Measurements from ENCODE around the gene JAK3. TPM values are rescaled to one million over a fixed set of nuclear protein-coding genes. Genes with fewer than 3 reads are reported as not detected.
A peak's percentile ranks its signal among the peaks of the same experiment; 100 is the strongest.
"Not testable (repeated sequence)": the region's sequence is repeated elsewhere in the genome, so short reads cannot be mapped to it uniquely, and the experiment has no call there.

Gene JAK3
- 0.23 and 0.31 TPM in 2 replicates for total RNA-seq (2014; rRNA removed; shearing (Covaris generic))

DNA sequence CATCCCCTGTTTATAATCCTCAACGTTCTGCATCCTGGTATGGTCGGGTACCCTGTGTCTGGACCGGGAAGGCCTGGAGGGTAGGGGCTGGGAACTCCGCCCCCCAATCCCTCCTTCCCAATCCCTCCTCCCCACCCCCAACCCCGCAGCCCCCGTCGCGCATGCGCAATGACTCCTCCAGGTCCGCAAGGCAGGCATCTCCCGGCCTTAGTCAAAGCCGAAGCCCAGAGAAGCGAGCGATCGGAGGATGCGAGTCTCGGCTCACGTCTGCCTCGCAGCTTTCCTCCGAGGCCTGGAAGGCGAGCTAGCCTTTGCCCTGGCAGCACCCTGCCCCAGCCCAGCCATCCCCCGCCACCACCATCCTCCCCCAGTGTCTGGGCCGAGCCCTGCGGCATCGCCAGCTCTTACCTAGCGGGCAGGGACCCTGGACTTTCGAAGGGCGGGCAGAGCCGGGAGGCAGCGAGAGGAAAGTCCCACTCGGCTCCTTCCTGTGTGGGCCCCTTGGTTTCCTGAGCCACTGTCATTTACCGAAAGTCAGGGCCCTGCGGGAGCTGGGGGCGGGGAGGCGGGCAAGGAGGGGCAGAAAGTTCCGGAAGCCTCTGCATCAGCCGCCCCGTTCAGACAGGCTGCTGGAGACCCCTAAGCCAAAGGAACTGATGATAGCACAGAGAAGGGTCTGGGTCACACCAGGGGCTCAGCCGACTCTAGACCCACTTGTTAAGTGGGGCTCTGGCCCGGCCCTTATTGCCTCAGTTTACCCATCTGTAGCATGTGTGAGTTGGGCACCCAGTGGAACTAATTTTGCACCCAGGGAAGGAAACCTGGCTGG, at the start of gene JAK3:
Gene JAK3 (minus strand): TSS at position 445 of the 829 bp plus-strand sequence. CDS start 3,565 bp downstream, outside the sequence.
- no peak for DNase-seq (ENCODE audit: low spot score)

DNA sequence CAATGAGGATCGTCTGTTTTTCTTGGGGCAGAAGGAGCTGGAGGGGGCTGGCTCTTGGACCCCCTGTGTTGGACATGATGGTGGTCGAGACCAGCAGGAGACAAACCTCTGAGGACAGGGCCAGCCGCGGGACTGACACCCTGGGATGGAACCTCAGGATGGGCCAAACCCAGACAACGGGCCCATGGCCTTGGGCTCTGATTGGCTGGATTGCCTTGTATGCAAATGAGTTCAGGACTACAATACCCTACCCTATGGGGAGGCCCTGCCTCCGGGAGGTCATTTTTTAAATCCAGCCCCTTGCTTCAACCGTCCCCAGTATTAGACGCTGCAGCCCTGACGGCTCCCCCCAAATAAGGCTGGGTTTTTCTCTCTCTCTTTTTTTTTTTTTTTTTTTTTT, 46.0 kb upstream of the JAK3 start:
- DNase-seq (ENCODE audit: low spot score) = no peak

- DNase-seq (ENCODE audit: low spot score) = peak; percentile 44
Observed at GRCh38 chr19:17889609-17890214, 41.9 kb upstream of the JAK3 start.

DNA sequence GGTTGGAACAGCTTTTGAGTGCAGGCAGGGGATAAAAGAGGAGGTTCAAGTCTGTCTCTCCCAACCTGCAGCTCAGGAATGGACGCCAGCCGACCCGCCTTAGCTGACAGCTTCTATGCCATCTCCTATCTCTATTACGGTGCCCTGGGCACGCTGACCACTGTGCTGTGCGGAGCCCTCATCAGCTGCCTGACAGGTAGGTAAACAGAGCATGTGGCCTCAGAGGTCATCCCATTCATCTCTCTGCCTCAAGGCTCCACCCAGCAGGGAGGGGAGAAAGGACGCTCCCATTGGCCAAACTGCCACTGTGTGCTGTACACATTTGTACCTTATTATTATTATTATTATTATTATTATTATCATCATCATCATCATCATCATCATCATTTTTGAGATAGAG, 40.5 kb upstream of the JAK3 start:
- no peak for DNase-seq (ENCODE audit: low spot score)

DNA sequence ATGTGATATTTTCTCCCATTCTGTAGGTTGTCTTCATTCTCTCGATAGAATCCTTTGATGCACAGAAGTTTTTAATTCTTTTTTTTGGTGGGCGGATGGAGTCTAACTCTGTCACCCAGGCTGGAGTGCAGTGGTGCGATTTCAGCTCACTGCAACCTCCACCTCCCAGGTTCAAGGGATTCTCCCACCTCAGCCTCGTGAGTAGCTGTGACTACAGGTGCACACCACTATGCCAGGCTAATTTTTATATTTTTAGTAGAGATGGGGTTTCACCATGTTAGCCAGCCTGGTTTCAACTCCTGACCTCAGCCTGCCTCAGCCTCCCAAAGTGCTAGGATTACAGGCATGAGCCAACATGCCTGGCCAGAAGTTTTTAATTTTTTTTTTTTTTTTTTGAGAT, 39.4 kb upstream of the JAK3 start:
- not testable (repeated sequence) for DNase-seq (ENCODE audit: low spot score)

DNA sequence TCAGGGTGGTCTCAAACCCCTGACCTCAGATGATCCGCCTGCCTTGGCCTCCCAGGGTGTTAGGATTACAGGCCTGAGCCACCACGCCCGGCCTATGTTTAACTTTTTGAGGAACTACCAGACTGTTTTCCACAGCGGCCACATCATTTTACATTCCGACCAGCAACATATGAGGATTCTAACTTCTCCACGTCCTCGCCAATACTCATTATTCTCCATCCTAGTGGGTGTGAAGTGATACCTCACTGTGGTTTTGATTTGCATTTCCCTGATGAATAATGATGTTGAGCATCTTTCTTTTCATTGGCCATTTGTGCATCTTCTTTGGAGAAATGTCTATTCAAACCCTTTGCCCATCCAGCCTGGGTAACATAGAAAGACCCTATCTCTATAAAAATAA, 38.7 kb upstream of the JAK3 start:
- DNase-seq (ENCODE audit: low spot score) = no peak

DNA sequence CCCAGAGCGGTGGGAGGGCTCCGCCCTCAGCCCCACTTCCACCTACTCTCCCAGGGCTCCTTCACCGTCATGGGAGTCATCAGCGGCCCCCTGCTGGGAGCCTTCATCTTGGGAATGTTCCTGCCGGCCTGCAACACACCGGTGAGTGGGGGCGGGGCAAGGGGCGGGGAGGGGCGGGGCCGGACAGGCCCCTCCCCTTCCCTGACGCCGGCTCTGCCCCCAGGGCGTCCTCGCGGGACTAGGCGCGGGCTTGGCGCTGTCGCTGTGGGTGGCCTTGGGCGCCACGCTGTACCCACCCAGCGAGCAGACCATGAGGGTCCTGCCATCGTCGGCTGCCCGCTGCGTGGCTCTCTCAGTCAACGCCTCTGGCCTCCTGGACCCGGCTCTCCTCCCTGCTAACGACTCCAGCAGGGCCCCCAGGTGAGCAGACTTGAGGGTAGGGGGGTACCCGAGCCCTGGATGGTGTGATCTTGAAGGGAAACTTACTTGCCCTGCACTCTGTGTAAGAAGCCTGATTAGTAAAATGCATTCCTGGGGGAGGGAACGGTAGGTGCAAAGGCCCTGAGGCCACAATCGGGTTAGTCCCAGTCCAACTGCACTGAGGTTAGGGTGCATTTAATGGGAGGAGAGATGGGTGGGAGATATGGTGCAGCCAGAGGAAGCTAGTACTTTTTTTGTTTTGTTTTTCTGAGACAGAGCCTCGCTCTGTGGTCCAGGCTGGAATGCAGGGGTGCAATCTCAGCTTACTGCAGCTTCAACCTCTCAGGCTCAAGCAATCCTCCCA, 36.0 kb upstream of the JAK3 start:
- DNase-seq (ENCODE audit: low spot score) = no peak

DNA sequence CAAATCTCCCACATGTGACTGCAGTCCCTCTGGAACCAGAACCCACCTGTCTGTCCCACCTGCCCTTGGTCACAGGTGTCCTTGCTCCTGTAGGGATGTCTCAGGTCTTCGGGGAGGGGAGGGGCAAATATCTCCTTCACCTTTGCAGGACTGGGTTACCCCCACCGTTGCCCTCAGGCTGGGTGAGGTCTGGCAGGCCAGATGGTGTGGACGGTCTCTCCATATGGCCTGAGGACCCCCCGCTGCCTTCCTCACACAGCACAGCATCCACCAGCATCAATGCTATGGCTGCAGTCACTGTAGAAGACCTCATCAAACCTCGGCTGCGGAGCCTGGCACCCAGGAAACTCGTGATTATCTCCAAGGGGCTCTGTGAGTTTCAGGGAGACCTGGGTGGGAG, 33.9 kb upstream of the JAK3 start:
- DNase-seq (ENCODE audit: low spot score) = no peak

- DNase-seq (ENCODE audit: low spot score) = no peak
Observed at GRCh38 chr19:17879466-17879865, 31.7 kb upstream of the JAK3 start.

DNA sequence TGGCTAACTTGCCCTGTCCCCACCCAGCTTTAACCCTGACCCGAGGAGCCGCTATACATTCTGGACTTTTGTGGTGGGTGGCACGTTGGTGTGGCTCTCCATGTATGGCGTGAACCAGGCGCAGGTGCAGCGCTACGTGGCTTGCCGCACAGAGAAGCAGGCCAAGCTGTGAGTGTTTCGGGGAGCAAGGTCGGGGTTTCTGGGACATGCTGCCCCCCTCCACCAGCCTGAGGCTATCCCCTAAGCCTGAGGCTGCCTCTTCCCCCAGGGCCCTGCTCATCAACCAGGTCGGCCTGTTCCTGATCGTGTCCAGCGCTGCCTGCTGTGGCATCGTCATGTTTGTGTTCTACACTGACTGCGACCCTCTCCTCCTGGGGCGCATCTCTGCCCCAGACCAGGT, 29.9 kb upstream of the JAK3 start:
- no peak for DNase-seq (ENCODE audit: low spot score)

DNA sequence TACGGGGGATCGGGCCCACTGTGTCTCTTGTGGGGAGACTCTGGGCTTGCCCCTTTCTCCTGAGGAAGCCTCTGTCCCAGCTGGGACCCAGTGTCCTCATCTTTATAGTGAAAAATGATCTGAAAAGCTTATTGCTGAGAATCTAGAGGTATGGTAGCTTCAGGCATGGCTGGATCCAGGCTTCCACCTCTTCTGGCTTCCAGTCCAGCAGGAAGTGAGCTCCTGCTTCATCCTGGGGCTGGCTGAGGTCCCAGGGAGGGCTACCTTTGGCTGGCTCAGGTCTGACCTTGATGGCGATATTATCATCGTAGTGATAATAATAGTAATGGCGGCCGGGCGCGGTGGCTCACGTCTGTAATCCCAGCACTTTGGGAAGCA, 27.0 kb upstream of the JAK3 start:
- no peak for DNase-seq (ENCODE audit: low spot score)

DNA sequence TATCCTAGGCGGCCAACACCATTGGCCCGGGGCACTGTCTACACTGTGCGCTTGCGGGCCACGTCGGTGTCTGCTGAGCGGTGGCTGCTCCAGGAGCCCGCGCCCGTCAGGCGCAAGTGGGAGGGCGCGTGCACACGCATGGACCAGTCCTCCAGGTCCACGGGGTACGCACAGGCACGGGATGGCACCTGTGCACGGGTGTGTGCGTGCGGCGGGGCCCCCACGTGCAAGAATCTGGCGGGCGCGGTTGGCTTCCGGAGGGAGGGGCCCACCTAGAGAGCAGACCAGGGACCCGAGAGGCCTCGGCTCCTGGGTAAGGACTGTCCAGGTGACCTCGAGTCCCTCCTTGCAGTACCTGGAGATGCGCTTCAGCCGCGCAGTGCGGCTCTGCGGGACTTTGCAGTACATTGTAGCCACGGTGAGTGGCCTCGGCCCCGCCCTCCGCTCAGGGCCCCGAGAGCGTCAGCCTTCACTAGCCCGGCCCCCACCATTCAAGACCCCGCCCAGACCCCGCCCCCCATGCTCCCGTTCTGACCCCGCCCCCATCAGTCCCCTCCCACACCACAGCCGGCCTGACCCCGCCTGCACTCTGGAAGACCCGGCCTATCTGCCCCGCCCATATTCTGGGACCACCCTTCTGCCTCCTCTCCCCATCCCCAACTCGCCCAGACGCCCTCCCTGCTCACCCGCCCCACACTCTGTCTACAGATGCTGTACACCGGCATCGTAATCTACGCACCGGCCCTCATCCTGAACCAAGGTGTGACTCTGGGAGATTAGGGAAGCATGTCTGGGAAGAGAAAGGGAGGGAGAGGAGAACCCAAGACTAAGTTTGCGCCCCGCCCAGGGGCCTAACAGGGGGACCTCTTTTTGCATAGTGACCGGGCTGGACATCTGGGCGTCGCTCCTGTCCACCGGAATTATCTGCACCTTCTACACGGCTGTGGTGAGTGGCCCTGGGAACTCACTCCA, 26.3 kb upstream of the JAK3 start:
- no peak for DNase-seq (ENCODE audit: low spot score)

DNA sequence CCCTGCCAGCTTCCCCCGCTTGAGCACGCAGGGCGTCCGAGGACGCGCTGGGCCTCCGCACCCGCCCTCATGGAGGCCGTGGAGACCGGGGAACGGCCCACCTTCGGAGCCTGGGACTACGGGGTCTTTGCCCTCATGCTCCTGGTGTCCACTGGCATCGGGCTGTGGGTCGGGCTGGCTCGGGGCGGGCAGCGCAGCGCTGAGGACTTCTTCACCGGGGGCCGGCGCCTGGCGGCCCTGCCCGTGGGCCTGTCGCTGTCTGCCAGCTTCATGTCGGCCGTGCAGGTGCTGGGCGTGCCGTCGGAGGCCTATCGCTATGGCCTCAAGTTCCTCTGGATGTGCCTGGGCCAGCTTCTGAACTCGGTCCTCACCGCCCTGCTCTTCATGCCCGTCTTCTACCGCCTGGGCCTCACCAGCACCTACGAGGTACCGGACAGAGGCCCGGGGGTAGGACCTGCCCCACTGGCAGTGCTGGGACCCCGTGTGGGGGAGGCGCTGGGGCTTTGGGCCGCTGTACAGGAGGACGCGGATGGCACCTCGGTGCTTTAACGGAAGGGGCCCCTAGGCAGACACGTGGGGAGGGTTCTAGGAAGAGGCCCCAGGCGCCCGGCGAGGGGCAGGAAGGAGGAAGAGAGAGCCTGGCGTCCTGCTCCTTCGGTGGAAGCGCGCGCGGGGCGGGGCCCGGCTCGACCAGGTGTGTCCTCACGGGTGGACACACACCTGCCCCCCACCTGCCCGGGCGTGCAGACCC, 24.6 kb upstream of the JAK3 start:
- DNase-seq (ENCODE audit: low spot score) = no peak

DNA sequence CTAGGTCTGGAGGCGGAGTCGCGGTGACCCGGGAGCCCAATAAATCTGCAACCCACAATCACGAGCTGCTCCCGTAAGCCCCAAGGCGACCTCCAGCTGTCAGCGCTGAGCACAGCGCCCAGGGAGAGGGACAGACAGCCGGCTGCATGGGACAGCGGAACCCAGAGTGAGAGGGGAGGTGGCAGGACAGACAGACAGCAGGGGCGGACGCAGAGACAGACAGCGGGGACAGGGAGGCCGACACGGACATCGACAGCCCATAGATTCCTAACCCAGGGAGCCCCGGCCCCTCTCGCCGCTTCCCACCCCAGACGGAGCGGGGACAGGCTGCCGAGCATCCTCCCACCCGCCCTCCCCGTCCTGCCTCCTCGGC, 24.1 kb upstream of the JAK3 start, which contains the start of gene SLC5A5:
Gene SLC5A5 (plus strand): TSS at position 68 of the 373 bp plus-strand sequence. CDS start 375 bp downstream, outside the sequence.
- DNase-seq (ENCODE audit: low spot score) = no peak

DNA sequence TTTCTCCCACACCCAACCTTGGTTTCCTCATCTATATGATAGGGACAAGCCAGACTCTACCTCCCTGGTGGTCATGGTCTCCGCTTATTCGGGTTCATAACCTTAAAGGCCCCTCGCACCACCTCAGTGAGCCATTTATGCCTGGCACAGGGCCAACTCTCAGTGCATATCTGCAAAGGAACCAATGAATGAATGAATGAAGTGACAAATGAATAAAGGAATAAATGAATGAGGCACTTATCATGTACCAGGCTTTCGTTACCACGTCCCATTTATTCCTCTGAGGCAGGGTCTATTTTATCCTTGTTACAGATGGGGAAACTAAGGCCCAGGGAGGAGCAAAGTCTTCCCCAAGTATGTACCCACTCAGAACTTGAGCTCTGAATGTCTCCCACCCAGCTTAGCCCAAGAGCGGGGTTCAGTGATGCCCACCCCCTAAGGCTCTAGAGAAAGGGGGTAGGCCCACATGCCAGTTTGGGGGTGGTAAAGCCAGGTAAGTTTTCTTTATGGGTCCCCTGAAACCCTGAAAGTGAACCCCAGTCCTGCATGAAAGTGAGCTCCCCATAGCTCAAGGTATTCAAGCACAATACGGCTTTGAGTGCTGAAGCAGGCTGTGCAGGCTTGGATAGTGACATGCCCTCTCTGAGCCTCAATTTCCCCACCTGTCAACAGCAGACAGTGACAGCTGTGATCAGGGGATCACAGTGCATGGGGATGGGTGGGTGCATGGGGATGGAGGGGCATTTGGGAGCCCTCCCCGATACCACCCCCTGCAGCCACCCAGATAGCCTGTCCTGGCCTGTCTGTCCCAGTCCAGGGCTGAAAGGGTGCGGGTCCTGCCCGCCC, 23.5 kb upstream of the JAK3 start:
- DNase-seq (ENCODE audit: low spot score) = no peak

- DNase-seq (ENCODE audit: low spot score) = no peak
Observed at GRCh38 chr19:17869114-17869608, 21.4 kb upstream of the JAK3 start.

DNA sequence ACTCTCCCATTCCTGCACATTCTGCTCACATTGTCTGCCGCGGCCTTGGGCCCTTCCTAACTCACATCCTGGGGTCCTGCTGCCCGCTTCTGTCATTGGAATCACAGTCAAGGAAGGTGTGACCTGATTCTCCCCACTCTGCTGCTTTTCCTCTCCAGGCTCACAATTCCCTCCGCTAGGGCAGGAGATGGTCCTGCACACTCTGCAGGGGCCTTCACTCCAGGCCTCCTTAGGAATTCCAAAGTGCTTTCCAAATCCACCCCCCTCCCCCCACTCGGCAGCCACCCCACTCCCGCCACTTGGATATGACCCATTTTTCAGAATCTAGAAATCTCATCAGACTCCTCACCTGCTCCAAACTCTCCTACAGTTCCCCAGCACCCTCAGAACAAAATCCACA, 20.9 kb upstream of the JAK3 start:
- DNase-seq (ENCODE audit: low spot score) = no peak

DNA sequence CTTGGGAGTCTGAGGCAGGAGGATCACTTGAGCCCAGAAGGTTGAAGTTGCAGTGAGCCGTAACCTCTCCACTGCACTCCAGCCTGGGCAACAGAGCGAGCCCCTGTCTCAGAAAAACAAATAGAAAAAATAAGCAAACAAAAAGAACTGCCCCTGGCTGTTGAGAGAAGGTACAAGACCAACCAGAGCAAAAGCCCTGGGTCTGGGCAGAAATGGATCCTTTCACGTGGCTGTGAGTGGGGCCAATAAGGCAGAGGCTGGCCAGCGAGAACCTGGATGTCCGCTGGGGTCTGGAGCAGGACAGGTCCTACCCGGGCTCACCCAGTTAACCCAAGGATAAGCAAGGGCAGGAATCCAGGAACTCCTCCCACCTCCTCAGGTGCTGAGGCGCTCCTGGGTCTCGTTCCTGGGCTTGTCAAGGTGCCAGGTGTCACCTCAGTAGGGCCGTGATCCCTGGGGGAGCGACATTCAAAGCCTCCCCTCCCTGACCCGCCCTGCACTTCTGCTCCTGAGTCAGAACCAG, 19.2 kb upstream of the JAK3 start:
- no peak for DNase-seq (ENCODE audit: low spot score)
